Nephron (organoid): ENCODE measurements around the gene LAMA3.

Experiments
- H3K27ac Mint-ChIP-seq, 3 experiments: 2 replicates each; pipeline ENCODE4 v1.8.0; 2020; ENCODE audit warnings: mixed read lengths in 3 of 3, mild to moderate bottlenecking in 2 of 3, moderate library complexity in 1 of 3
- H3K27me3 Mint-ChIP-seq: 2 replicates; pipeline ENCODE4 v1.8.0; 2021; ENCODE audit warnings: low read depth, mild to moderate bottlenecking, moderate library complexity, mixed read lengths
- H3K36me3 Mint-ChIP-seq: 2 replicates; pipeline ENCODE4 v1.8.0; 2020; ENCODE audit warnings: low read depth, mixed read lengths
- H3K4me1 Mint-ChIP-seq: 2 replicates; pipeline ENCODE4 v1.8.0; 2020; ENCODE audit warnings: mixed read lengths
- H3K4me3 Mint-ChIP-seq, 3 experiments: 2 replicates each; pipeline ENCODE4 v1.8.0; 2020; ENCODE audit warnings: mild to moderate bottlenecking in 3 of 3, mixed read lengths in 3 of 3, moderate library complexity in 2 of 3
- H3K9me3 Mint-ChIP-seq: 2 replicates; pipeline ENCODE4 v1.8.0; 2020; ENCODE audit warnings: mixed read lengths
- CTCF ChIP-seq, 3 experiments: fragments of 200-600 bp; sonication (generic); IDR thresholded peaks; one replicate each; pipeline ENCODE4 v1.5.0; 2021; ENCODE audit warnings: antibody characterized with exemption in 3 of 3; ENCODE audit not compliant: unreplicated experiment in 3 of 3

The LAMA3 gene

GRCh38 chr18:23934252-23934651 is 245.0 kb downstream of the LAMA3 start:
- Mint-ChIP-seq H3K4me3 (no peak overlapping the region), H3K27me3 (peaks cover 10% of the 10 kb centered on the region), H3K36me3 (no peaks in the 10 kb centered on the region), H3K27ac (no peak overlapping the region), H3K9me3 (no peaks in the 10 kb centered on the region), H3K4me1 (no peaks in the 10 kb centered on the region)
- TF ChIP-seq CTCF (IDR thresholded peaks at IDR 0.05; ENCODE audit: unreplicated experiment in 3 of 3): no peak

GRCh38 chr18:23934863-23935262 is 245.6 kb downstream of the LAMA3 start:
- TF ChIP-seq CTCF (IDR thresholded peaks at IDR 0.05; ENCODE audit: unreplicated experiment in 3 of 3): no peak
- no peaks in the 10 kb centered on the region for H3K9me3 Mint-ChIP-seq
- H3K36me3 Mint-ChIP-seq: no peaks in the 10 kb centered on the region
- no peaks in the 10 kb centered on the region for H3K4me1 Mint-ChIP-seq
- peaks cover 10% of the 10 kb centered on the region for H3K27me3 Mint-ChIP-seq
- H3K4me3 Mint-ChIP-seq: no peak overlapping the region
- no peak overlapping the region for H3K27ac Mint-ChIP-seq

- Mint-ChIP-seq H3K36me3 (no peaks in the 10 kb centered on the region), H3K9me3 (no peaks in the 10 kb centered on the region), H3K27ac (no peak overlapping the region), H3K4me3 (no peak overlapping the region), H3K27me3 (peaks cover 10% of the 10 kb centered on the region), H3K4me1 (no peaks in the 10 kb centered on the region)
- no peak for TF ChIP-seq CTCF (IDR thresholded peaks at IDR 0.05; ENCODE audit: unreplicated experiment in 3 of 3)
Measured at GRCh38 chr18:23935804-23936203, 246.6 kb downstream of the LAMA3 start.

DNA sequence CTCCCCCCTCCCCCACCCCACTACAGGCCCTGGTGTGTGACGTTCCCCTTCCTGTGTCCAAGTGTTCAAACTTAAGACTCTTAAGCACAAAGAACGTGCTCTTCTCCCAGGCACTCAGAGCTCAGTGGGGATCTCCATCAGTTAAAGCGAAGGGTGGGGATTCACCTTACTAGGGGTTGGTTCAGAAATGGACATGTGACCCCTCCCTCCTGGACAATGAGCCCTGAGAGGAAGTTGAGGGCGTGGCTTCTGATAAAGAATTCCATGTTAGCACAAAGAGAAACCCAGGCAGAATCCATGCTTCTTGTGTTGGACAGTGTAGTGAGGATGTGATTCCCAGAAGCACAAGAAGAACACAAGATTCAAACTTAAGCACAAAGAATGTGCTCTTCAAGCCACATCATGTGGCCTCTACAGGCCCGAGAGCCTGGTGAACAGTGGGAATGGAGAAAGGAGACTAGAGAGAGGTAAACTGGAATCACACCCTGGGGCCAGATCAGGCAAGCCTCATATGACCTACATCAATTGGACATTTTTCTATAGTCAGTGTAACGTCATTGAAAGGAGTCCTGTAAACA is 247.2 kb downstream of the LAMA3 start:
- Mint-ChIP-seq H3K27me3 (peaks cover 10% of the 10 kb centered on the region), H3K27ac (no peak overlapping the region), H3K4me3 (no peak overlapping the region), H3K4me1 (no peaks in the 10 kb centered on the region), H3K9me3 (no peaks in the 10 kb centered on the region), H3K36me3 (no peaks in the 10 kb centered on the region)
- TF ChIP-seq CTCF (IDR thresholded peaks at IDR 0.05; ENCODE audit: unreplicated experiment in 3 of 3): no peak

DNA sequence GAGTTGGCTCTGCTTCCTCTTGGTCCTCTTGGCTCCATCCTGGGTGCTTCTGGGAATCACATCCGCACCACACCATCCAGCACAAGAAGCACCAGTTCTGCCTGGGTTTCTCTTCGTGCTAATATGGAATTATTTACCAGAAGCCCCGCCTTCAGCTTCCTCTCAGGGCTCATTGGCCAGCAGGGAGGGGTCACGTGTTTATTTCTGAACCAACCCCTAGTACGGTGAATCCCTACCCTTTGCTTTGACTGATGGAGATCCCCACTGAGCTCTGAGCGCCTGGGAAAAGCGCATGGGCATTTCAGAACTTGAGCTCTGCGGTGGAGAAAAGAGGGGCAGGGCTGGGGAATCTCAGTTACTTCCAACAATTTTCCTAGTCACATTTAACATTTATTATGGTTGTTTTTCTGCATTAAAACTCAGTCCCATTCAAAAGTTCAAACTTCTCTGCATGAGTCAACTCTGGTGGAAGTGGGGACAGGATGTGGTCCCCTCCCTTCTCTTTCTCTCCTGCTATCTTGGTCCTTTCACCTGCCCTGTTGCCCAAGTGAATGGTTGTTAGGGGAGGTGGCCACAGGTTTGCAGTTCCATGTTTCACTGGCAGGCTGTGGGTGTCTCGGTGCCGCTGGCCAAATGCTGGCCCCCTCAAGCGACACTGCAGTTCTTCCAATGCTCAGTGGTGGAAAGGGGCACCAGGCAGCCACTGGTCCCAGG is 248.9 kb downstream of the LAMA3 start:
- H3K4me1 Mint-ChIP-seq: no peaks in the 10 kb centered on the region
- TF ChIP-seq CTCF (IDR thresholded peaks at IDR 0.05; ENCODE audit: unreplicated experiment in 3 of 3): no peak
- no peaks in the 10 kb centered on the region for H3K36me3 Mint-ChIP-seq
- H3K4me3 Mint-ChIP-seq: no peak overlapping the region
- peaks cover 10% of the 10 kb centered on the region for H3K27me3 Mint-ChIP-seq
- H3K9me3 Mint-ChIP-seq: no peaks in the 10 kb centered on the region
- H3K27ac Mint-ChIP-seq: no peak overlapping the region

- peaks cover 10% of the 10 kb centered on the region for H3K27me3 Mint-ChIP-seq
- no peaks in the 10 kb centered on the region for H3K4me1 Mint-ChIP-seq
- H3K36me3 Mint-ChIP-seq: no peaks in the 10 kb centered on the region
- TF ChIP-seq CTCF (IDR thresholded peaks at IDR 0.05; ENCODE audit: unreplicated experiment in 3 of 3): no peak
- no peak overlapping the region for H3K4me3 Mint-ChIP-seq
- H3K9me3 Mint-ChIP-seq: no peaks in the 10 kb centered on the region
- H3K27ac Mint-ChIP-seq: no peak overlapping the region
Measured at GRCh38 chr18:23938901-23939341, 249.7 kb downstream of the LAMA3 start.
